OCI-LY7 (cell line): ENCODE data around the gene CLTB.

ENCODE experiments used
- EZH2phosphoT487 ChIP-seq: fragments of 200-600 bp; sonication (generic); IDR thresholded peaks from 2 replicates; pipeline ENCODE4 v1.6.1; 2018; ENCODE audit warnings: low read depth, borderline replicate concordance, mild to moderate bottlenecking, mixed run types, antibody characterized with exemption, low read length, moderate library complexity, mixed read lengths
- TF ChIP-seq, protein P1 (sequence below): fragments of 200-600 bp; sonication (generic); conservative IDR thresholded peaks from 2 replicates; pipeline ENCODE4 v1.5.1; 2014; ENCODE audit warnings: mild to moderate bottlenecking, antibody characterized with exemption, low read length, moderate library complexity, mixed read lengths

DNA sequence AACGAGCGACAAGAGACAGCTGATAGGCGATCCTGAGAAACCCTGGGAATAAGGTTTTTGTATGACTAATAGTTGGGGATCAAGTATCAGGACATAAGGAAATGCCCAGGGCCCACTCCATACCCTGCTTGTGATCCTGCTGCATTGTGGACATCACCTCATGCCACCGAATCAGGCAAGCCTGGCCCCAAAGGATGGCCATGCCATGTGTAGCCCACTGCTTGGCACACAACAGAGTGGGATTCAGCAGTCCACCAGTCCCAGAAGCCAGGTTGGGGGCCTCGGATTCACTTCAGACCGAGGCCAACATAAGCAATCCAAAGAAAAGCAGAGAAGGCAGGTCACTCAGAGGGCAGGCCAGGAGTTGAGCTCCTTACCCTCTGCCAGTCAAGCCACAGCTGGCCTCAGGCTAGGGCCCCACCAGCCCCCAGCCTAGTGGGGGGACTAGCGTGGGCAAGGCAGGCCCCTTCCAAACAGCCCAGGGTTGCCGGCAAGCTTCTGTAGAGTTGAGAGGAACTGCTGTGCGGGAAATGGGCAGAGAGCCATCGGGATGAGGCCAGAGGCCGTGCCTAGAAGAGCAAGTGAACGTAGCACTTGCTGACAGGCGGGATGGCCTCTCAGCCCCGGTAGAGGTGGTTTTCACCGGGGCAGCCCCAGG lies 33.0 kb downstream of the CLTB start:
- TF ChIP-seq, protein P1, sequence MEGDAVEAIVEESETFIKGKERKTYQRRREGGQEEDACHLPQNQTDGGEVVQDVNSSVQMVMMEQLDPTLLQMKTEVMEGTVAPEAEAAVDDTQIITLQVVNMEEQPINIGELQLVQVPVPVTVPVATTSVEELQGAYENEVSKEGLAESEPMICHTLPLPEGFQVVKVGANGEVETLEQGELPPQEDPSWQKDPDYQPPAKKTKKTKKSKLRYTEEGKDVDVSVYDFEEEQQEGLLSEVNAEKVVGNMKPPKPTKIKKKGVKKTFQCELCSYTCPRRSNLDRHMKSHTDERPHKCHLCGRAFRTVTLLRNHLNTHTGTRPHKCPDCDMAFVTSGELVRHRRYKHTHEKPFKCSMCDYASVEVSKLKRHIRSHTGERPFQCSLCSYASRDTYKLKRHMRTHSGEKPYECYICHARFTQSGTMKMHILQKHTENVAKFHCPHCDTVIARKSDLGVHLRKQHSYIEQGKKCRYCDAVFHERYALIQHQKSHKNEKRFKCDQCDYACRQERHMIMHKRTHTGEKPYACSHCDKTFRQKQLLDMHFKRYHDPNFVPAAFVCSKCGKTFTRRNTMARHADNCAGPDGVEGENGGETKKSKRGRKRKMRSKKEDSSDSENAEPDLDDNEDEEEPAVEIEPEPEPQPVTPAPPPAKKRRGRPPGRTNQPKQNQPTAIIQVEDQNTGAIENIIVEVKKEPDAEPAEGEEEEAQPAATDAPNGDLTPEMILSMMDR, result no peak
- TF ChIP-seq EZH2phosphoT487, result no peak
